Activated CD4-positive, CD25-positive, alpha-beta regulatory T cell (primary cell): ENCODE data around the gene TRPM2.

Experiments used
- DNase-seq, 4 experiments: peaks; one replicate each; lab custom pipeline; 2025; lab: John Stamatoyannopoulos, UW

The TRPM2 gene

DNA sequence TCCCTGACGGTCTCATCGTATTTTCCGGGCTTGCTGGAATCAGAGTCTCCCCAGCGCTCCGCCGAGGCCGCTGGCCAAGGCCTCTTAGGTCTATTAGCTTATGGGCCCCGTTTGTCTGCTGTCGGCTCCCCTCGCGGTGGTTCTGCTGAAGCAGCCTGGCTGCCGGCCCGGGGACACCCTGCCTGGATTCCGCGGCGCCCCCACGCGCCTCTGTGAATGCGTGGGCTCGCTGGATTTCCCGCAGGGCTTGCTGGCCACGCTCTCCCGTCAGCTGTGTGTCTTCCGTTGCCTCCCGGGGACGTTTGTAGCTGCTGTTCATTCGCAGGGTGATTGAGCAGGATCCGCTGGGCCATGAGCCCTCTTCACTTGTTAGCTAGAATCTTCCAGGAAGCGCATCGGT, 110.3 kb downstream of the TRPM2 start:
- no peak for DNase-seq

DNA sequence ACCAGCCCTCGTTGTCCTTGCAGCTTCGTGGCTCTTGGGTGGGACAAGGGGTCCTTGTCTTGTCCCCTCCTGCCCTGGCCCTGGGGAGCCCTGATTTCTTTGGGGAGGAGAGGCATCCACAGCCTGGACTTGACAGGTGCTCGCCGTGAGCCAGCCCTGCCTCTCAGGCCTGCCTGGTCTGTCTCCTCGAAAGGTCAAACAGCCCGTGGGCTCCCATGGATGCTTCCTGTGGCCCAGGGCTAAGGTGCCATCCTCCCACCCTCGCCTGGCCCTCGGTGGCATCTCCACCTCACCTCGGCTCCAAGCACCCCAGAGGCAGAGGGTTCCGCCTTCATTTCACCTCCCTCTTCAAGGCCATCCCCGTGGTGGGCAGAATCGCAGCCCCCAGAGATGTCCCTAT, 110.9 kb downstream of the TRPM2 start:
- DNase-seq: no peak

DNA sequence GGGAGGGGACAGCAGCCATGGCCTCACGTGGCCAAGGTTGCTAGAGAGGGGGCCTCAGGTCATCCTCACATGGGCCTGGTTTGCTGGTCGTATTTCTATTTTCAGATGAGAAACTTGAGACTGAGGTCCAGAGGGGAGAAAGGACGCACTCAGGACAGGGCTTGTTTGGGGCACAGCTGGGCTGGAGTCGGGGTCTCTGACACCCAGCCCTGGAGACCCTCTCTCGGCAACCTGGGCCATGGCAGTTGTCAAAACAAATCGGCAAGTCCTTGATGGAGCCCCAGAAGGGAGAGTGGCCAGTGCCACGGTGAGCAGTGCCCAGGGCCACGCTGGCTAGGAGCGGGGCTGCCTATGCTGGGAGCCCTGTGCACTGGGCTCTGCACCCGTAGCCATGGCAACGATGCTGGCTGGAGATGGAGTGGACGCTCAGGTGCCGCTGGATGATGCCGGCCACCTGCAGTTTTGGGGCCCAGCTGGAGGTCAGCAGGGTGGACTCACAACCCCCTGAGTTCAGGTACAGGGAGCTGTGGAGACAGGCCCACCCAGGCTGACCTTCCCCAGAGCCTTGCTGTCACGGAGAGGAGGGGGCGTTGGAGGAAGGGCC, 113.0 kb downstream of the TRPM2 start:
- no peak for DNase-seq

DNA sequence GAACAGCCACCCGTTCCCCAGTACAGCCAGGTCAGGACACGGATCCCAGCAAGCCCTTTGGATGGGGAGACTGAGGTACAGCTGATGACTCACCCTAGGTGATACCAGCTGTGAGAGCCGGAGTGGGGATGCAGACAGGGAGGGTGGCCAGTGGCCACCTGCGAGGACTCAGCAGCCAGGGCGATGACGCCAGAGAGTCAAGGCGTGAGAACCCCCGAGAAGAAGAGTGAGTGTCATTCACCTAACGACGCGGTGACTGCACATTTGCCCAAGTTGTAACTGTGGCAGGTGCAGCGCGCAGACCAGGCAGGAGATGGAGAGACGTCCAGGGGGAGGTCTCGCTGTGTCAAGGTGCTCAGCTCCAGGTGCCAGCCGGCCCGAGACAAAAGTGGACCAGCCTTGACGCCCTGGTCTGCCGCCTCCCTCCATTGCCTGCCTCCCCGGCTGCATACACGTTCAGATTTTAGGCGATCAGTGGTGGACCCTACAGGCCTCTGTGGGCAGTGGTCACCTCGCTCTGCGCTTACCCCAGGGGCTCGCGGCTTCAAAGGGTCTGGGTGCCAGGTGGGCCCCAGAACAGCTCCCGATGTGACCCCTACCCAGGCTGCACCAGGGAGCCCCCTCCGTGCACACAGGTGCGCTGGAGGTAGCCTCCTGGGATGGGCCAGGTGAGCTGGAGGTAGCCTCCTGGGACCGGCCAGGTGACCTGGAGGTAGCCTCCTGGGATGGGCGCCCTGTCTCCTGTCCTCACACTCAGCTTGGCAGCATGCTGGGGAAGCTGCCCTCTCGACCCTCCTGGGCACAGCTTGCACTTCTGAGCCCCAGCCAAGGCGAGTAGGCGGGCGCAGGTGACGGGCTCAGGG, 113.8 kb downstream of the TRPM2 start:
- DNase-seq: no peak

DNA sequence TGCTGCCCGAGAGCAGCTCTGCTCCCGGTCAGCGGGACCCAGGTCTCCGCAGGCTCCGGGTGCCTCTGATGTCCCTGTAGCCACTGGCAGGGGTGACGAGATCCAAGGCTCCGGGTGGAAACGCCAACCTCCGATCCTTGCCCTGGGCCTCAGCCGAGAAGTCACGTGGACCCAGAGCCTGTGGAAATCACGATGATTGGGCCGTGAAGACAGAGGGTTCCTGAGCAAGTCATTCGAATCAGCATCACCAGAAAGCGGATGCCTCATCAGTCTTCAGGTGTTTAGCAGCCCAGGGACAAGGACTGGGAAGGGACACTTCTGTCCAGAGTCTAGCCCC, 114.4 kb downstream of the TRPM2 start:
- DNase-seq: no peak

DNA sequence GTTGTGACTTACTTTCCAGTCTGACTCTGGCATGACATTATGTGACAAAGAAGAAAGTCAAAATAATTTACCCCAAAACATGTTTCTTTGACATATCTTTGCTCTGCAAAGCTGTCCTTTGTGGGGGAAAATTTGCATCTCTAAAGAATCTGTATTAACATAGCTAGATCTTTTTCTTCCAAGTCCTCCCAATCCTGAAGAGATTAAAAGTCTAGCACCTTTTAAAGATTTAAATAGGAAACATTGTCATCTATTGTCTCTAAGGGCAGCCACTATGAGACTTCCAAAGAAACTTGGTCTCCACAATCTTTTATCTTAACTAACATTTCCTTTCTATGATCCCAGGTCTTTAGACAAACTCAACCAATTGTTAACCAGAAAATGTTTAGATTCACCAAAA, 117.9 kb downstream of the TRPM2 start:
- DNase-seq: no peak

DNA sequence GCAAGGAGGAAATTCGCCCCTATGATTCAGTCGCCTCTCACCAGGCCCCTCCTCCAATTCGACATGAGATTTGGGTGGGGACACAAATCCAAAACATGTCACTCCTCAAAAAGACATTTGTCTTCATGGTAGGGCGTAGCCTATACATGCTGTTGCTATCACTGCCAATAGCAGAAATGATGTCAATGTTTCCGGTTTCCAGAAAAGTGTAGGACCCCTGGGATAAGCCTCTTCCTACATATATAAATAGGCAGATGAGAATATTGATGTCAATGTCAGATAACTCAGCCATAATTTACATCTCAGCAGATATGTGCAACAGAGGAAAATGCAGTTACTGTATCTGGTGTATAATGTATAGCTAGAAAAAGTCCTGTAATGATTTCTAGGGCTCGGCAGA, 118.6 kb downstream of the TRPM2 start:
- no peak for DNase-seq

DNA sequence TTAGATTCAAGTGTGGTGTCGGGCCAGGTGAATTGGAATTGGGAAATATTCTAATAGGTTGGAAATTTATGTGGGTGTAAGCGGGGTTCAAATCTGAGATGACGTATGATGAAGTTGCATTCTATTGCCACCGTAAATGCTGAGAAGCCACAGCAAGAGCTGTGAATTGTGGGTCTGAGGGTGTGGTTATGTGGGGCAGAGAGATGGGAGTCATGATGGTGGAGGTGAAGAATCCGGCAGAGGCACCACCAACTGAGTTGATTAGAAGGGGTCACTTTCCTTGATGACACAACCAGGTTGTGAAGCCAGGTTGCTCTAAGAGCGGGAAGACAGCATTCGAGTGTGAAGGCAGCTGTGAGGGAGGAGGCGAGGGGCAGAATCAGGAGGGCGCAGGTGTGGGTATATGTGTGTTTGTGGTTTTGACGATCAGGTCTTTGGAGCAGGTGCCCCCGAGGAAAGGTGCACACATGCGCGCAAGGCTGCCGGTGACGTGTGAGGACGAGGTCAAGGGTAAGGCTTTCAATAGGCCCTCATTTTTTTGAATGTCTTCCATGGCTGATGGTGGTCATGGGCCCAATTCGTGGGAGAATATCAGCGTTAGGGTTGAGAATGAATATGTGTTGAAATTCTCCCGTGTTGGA, 120.6 kb downstream of the TRPM2 start:
- DNase-seq: no peak

DNA sequence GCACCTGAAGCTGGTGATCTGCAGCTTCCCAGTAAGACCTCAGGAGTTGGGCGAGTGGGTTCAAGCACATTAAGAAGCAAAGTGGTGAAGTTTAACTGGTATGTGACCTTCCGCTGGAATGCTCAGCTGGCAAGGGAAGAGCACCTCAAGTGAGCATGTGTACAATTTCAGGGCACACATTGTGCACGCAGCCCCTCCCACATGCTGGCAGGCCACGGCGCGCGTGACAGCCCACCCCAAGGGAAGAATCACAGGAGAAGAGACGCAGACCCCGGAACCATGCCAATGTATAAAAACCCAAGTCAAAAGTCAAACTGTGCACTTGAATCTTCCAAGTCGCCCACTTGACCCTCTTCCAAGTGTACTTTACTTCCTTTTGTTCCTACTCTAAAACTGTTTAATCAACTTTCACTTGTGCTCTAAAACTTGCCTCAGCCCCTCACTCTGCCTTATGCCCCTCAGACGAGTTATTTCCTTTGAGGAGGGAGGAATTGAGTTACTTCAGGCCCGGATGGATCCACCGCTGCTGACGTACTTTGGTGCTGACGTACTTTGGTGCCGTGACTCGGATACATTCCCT, 121.9 kb downstream of the TRPM2 start:
- no peak for DNase-seq

DNA sequence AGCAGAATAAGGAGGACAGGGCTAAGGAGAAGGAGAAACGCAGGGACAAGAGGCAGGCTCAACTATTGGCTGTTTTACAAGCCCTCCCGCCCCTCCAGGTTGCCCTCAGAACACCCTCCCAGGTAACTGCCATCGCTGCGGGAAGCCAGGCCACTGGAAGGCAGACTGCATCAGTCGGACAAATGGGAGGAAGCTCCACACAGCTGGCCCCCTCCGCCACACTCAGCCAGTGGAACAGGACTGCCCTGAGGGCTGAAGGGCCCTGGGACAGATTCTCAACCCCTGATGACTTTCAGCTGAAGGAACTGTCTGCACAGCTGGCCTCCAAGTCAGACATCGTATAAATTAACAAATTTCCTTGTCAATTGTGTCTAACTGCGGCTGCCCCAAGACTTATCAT, 123.7 kb downstream of the TRPM2 start:
- no peak for DNase-seq

DNA sequence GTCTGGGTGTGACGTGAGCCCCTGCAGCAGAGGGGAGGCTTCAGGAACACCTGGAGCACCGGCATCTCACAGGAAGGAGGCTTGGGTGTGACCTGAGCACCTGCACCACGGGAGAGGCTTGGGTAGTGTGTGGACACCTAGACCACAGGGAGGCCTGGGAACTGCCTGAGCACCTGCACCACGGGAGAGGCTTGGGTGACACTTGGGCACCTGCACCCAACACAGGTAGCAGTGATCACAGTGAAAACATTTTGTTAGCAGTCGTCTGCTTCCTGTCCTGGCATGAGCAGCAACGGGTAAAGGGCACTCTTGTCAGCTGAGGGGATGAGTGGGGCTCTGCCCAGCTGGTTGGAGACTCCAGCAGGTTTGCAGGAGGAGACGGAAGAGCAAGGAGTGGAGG, 124.3 kb downstream of the TRPM2 start:
- DNase-seq: no peak

DNA sequence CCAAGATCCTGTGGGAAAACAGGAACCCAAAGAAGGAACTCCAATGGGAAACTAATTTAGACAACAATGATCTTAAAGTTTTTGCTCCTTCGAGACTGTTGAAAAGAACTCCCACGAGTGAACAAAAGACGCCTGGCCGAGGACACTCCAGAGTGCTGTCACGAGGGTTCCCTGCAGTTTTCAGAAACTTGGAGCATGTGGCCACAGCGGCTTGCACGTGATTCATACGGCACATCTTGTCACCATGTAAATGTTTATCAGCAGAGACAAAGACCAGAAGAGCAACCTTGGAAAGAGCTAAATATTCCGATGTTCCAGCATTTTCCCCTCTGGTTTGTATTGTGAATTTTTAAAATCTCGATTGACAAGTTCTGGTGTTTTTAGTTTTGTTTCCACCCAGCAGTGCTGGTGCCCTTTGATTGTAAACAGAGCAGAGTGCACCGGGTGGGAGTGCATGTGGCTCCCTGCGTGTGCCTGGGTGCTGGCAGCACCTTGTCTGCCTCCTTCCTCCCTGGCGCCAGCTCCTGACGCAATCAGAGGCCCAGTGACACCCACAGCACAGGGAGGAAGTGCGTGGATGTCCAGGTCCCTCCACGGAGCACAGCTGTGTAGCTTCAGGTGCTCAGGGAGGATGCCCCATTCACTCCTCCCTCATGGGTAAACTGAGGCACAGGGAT, 124.8 kb downstream of the TRPM2 start:
- DNase-seq: no peak

DNA sequence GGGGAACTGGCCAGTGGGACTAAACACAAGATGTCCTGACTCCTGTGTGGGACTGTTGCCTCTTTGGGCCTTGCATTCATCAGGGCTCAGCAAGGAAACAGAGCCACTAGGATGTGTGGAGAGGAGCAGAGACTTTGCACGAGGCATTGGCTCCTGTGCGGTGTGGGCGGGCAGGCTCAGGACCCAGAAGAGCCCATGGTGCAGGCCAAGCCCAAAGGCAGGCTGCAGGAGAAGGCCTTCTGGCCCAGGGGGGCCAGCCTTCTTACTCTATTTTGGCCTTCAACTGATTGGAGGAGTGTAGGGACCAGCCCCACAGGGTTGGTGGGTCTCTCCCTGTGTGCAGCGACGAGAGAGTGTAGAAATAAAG, 125.4 kb downstream of the TRPM2 start:
- DNase-seq: no peak

DNA sequence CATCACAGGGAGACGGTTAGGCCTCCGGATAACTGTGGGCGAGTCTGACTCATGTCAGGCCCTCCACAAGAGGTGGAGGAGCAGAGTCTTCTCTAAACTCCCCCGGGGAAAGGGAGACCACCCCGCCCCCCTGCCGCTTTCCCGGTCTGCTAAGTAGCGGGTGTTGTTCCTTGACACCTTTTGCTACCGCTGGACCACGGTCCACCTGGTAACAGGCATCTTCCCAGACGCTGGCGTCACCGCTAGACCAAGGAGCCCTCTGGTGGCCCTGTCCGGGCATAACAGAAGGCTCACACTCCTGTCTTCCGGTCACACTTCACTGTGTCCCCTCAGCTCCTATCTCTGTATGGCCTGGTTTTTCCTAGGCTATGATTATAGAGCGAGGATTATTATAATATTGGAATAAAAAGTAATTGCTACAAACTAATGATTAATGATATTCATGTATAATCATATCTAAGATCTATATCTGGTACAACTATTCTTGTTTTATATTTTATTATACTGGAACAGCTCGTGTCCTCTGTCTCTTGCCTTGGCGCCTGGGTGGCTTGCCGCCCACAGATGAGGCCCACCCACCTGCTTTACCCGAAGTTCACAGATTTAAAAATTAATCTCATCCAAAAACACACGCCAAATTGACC, 126.3 kb downstream of the TRPM2 start:
- DNase-seq: peak in 1 of 4 experiments; percentile 18

DNA sequence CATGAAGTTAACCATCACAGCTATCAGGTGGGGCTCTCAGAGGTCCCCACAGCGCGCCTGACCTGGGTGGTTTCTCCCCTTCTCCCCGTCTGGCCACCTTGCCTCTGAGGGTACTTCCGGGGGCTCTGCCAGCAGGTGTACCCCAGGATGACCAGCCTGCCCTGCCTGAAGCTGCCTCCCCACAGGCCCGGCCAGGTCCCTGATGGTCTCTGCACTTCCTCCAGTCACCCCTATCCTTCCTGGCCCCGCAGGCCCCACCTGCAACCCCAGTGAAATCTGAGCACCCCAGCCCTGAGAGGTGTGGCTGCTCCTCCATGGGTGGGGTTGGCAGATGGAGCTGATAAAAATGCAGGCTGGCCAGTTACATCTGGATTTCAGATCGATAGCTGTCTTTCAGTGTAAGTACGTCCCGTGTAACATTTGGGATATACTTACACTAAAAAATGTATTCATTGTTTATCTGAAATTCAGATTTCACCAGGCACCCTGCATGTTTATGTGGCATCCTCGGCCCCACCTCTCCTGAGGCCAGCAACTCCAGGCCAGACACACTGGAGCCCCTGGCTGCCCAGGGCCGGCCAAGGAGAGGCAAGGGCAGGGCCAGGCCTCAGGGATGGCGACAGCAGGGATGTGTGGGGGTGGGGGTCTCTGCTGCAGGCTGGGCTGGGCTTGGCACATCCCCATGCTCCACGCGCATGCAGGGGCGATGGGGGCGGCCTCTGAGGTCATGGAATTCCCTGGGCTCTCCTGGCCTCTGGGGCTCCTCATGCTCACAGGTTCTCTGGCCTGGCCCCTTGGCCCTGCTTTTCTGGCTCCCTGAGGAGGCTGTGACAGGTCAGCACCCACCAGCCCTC, 127.0 kb downstream of the TRPM2 start:
- DNase-seq: no peak

DNA sequence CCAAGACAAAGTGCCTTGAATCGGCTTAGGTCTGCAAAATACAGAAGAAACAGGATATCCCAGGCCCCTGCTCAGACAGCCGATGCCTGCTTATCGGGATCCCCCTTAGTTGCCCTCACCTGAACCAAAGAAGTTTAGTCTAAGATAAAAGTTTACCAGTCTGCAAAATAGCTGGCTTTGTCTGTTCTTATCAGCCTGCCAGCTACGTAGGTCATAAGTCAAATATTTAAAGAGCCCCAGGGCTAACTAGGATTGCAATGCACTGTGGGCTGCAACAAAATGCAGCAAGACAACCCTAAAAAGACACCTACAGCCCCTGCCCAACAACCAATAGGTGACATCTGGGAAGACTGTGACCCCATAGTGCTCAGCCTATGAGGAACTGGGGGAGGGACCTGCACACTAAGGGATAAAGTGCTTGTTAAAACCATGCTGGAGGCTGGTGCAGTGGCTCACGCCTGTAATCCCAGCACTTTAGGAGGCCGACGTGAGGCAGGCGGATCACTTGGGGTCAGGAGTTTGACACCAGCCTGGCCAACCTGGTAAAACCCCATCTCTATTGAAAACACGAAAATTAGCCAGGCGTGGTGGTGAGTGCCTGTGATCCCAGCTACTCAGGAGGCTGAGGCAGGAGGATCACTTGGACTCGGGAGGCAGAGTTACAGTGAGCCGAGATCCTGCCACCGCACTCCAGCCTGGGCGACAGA, 129.3 kb downstream of the TRPM2 start:
- no peak for DNase-seq

DNA sequence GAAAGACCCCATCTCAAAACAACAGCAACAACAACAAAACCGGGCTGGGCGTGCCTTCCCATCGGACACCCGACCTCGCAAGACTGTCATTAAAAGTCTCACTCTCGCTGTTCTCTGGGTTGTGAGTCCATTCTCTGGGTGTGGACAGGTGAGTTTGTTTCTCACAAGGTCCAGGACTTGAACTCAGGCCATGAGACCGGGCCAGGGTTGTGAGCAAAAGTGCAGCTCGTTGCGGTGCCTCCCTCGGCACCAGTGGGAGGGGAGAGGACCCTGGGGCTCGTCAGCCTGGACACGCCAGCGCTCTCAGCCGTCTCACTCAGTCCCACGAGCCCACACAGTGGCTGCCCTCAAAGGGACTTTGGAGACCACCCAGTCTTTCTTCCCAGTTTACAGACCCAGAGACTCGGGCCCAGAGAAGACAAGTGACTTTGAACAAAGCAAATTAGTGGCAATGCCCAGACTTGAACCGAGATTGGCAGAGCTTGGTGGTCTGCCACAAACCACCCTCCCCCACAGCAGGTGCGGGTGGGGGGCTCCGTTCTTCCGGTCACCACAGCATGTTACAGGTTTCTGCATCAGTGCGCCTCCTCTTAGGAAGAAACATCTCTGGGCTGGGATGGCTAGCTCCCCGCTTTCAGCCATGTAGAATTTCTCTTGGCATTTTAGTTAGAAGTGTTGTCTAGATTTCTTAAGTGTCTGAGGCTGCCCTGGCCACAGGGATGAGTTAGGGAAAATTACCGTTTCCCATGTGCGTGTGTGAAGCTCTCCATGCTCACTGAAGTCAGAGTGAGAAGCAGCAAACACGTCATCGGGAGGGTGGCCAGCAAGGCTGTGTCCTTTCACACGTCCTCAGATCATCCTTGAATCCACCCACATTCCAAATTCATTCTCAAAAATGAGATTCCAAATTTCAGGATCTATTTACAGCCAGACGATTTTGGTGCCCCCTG, 130.1 kb downstream of the TRPM2 start:
- no peak for DNase-seq

DNA sequence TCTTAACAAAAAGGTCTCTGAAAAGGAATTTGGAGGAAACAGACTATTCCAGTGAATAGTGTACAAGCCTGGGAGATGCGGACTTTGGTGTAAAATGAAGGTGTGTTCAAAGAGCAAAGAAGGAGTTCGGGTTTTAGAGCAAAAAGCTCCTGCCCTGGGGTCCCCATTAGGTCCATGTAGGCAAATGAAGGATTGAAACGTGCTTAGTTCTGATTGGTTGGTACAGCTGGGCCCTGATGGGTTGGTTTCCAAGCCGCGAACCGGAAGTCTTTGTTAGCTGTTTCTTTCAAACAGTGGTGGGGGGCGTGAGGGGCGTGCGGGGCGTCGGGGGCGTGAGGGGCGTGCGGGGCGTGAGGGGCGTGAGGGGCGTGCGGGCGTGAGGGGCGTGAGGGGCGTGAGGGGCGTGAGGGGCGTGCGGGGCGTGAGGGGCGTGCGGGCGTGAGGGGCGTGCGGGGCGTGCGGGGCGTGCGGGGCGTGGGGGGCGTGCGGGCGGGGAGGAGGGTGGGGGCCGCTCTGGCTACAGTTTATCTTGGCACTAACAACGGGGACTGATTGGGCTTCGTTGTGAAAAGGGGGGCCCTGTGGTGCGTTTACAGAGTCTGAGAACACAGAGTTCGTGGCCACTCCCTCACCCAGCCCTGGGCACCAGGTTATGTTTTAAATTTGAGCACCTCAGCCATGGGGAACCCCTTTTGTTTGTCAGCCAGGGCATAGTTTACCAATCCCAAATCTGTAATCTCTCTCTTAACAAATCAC, 131.3 kb downstream of the TRPM2 start:
- DNase-seq: no peak
